ENCODE results near the gene CCDC170. TPM values are rescaled to one million over a fixed set of nuclear protein-coding genes. Genes with fewer than 3 reads are reported as not detected.
"Not testable (repeated sequence)": the region's sequence is repeated elsewhere in the genome, so short reads cannot be mapped to it uniquely, and the experiment has no call there.

CCDC170 gene
- total RNA-seq, 1 donor from 2014 or later: 4.5 TPM

DNA sequence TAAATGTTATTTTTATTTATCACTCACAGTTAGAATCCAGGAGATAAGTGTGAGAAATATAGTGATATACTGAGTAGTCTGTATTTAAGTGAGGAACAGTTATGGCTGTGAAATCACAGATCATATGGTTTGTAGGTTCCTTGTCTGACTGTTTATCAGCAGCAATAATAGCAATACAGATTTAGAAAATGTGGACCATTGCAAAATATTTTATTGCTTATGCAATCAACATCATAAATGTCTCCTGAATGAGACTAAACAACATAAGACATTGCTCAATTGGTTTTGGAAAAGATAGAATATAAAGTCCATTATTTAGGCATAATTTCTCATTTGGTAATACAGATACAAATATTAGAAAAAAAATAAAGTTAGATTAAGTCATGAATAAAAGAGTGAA is 43.7 kb downstream of the CCDC170 start:
- no peak for ATAC-seq
- DNase-seq (ENCODE audit: low spot score): no peak
- intact Hi-C loops (cut with DNase I): no loop called here

DNA sequence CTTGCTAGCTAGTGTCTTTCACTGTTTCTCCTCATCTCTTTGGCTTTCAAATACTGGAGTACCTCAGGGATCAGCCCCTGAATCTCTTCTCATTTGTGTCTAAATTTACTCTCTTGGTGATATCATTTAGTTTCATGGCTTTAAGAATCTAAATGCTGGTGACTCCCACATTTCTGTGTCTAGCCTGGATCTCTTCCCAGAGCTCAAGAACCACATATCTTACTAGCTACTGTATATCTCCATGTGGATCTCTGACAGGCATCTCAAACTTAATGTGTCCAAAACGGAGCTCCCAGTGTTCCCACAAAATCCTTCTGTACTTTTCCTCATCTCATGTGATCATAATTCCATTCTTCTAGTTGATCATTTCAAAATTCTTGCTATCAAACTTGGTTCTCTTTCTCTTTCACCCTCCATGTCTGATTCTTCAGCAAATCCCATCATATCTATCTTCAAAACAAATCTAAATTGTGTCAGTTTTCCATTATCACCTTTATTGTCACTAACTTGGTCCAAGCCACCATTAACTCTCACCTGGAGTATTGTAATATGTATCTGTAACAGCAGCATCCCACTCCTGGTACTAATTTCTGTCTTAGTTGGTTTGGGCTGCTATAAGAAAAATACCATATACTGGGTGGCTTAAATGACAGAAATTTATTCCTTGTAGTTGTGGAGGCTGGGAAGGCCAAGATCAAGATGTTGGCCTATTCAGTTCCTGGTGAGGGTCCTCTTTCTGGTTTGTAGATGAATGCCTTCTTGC is 45.9 kb downstream of the CCDC170 start:
- no peak for DNase-seq (ENCODE audit: low spot score)
- intact Hi-C loops (cut with DNase I): no loop called here

DNA sequence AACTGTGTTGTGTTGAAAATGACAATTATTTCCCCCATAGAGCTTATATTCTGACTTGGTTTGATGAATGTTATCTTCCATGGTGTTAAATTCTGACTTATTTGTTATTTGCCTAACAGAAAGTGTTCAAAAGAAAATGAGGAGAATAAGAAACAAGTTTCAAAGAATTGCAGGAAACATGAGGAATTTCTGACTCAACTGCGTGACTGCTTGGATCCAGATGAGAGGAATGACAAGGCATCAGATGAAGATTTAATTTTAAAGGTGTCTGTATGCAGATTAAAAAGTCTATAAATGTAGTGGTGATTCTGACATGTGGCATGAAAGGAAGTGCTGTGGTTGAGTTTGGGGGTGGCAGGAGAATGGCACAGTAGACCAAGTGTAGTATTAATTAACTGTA is 50.6 kb downstream of the CCDC170 start:
- ATAC-seq (no peak), DNase-seq (ENCODE audit: low spot score) (no peak)
- intact Hi-C loops (cut with DNase I): no loop called here

More for the DNA sequence above, 45.9 kb downstream of the CCDC170 start:
- no peak for ATAC-seq

DNA sequence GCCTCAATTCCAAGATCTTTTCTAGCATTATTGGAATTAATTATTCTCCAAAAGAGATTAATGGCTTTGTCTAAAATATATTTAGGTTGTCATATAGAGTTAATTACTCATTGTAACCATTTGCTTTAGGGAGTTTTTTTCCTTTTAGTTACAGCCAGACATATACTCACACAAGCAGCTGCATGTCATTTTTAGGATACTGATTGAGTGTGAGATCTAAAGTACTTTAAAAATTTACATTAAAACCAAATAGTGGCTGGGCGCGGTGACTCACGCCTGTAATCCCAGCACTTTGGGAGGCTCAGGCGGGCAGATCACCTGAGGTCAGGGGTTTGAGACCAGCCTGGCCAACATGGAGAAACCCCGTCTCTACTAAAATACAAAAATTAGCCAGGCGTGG is 51.1 kb downstream of the CCDC170 start:
- ATAC-seq; DNase-seq (ENCODE audit: low spot score); intact Hi-C loops (cut with DNase I): not testable (repeated sequence)

DNA sequence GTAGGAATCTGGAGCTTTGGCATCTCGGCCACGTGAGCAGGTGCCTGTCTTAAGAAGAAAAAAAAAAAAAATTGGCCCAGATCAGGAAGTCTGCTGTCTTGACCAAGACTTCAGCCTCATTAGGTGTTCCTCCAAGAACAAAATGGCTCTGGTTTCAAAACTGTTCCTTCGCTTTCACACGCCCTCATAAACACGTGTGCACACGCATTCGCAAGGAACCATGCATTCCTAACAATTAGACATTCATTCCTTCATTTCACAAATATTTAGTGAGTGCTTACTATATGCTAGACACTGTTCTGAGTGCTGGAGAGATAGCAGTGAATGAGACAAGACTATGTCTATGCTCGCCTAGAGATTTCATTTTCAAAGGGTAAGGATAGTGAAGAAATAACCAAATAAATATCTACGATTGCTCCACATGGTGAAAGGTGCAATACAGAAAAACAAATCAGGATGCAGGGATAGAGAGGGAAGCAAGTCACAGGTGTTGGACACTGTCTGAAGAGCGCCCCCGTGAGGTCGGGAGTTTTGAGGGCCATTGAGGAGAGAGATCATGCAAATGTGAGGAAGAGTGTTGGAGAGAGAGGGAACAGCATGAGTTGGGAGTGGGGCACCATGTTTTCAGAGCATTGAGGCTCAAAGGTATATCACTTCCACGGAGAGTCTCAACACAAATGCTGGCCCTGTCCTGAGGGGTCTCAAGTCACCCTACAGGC is 53.3 kb downstream of the CCDC170 start:
- ATAC-seq: no peak
- intact Hi-C loops (cut with DNase I): no loop called here
- DNase-seq (ENCODE audit: low spot score): no peak

DNA sequence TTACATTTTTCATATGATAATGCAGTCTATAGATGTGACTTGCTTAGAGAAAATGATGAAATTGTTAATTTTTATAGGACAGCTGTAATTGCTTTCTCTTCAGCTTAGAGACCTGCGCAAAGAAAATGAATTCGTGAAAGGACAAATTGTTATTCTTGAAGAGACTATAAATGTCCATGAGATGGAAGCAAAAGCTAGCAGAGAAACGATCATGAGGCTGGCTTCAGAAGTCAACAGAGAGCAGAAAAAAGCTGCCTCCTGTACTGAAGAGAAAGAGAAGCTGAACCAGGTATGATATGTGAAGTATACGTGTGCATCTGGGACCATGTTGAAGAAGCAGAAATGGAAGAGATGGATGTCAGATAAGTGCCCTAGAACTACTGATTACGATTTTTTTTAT is 54.4 kb downstream of the CCDC170 start:
- DNase-seq (ENCODE audit: low spot score): no peak
- intact Hi-C loops (cut with DNase I): no loop called here
- no peak for ATAC-seq

DNA sequence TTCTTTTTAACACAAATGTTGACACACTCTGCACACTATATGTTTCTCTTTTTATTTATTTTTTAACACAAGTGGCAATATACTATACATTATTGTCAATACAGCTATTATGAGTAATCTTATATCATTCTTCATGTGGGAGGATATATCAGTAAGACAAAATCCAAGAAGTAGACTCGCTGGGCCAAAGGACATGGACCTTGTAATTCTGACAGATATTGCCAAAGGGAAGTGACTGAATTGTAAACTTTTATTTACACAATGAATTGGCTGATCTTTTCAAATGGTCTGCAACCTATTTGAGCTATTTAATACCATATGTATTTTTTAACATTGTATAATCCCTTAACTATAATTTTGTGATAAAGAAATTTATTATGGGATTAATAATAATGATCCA is 56.0 kb downstream of the CCDC170 start:
- ATAC-seq (no peak), DNase-seq (ENCODE audit: low spot score) (no peak)
- intact Hi-C loops (cut with DNase I): no loop called here

DNA sequence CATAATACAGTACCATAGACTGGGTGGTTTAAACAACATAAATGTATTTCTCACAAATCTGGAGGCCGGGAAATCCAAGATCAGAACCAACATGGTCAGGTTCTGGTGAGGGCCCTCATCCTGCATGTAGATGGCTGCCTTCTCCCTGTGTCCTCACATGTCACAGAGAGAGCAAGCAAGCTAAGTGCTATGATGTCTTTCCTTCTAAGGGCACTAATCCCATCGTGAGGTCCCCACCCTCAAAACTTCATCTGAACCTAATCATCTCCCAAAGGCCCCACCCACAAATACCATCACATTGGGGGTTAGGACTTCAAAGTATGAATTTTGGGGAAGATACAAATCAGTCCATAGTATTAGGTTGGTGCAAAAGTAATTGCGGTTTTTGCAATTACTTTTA is 56.8 kb downstream of the CCDC170 start:
- ATAC-seq (no peak), DNase-seq (ENCODE audit: low spot score) (no peak)
- intact Hi-C loops (cut with DNase I): no loop called here

DNA sequence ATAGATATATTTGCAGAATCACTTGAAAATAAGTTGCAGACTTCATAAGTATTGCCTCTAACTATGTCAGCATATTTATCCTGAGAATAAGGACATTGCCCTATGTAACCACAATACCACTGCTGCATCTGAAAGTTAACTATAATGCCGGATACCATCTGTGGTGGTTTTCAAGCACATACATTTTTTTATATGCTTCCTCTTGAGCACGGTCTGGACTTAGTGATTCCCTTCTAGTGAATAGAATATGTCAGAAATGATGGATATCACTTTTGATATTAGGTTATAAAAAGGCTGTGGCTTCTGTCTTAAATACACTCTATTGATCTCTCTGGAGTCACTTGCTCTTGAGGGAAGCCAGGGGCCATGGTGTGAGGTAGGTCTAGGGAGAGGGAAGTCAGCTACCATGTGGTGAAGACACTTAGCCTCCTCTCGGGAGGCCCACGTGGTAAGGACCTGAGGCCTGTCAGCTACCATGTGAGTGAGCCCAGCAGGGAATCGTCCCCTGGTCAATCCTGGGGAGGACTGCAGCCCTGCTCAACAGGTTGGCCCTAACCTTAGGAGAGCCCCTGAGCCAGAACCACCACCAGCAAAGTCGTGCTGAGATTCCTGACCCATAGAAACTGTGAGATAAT is 57.5 kb downstream of the CCDC170 start:
- ATAC-seq (no peak), DNase-seq (ENCODE audit: low spot score) (no peak)
- intact Hi-C loops (cut with DNase I): no loop called here

DNA sequence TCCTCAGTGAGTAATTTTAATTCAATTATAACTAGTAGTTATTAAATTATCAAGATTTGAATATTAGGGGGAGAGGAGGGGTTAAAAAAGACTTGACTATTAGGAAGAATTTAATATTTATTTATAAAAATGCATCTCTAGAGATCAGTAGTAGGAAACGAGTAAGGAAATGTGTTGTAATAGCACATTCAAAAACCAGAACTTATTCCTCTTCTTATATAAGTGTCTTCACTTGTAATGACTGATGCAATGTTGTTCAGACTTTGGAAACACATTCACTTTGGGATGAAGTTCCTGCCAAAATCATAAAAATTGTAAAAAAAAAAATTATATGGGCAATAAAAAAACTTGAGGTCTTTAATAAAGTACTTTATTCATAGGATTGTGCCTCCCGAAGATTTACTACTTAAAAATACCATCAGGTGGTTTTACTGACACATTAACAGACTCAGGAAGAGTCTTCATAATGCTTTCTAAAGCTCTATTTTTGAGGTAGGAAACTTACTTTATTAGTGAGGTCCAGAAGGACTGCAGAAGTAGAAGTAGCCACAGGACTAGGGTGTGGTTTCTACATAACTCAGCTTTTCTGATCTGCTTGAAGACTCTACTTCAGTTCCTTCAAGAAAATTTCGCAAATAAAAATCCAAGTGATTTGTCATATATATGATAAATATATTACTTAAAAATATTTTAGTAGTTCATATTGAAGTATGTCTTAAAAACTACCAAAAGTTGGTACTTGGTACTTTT is 59.8 kb downstream of the CCDC170 start:
- ATAC-seq (peak; percentile 80), DNase-seq (ENCODE audit: low spot score) (no peak)
- intact Hi-C loops (cut with DNase I): no loop called here

DNA sequence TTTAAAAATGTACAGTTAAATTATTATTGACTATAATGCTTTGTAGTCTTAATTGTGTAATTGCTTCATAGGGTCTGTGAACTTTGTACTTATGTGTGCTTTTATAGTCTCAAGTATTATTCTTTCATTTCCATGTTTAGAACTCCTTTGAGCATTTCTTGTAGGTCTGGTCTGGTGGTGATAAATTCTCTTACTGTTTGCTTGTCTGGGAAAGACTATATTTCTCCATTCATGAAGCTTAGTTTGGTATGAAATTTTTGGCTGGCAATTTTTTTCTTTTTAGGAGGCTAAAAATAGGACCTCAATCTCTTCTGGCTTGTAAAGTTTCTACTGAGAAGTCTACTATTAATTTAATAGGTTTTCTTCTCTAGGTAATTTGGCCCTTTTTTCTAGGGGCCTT is 67.4 kb downstream of the CCDC170 start:
- ATAC-seq: no peak

DNA sequence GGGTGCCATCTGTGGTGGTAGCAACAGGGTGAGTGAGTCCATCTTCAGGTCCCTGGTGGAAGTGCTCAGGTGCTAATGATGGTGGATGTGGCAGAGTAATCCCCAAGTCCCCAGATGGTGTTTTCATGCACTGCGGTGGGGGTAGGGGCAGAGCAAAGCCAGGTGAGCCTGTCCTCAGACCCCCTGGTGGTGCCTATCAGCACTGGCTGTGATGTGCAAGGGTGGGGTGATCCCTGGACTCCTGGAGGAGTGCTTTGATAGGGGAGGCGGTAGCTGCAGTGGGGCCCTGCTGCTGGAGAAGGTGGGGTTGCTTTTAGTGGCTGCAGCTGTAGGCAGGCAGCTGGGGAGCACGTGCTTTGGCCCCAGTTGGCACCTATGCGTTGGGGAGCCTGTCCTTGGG is 70.8 kb downstream of the CCDC170 start:
- intact Hi-C loops (cut with DNase I): no loop called here
- ATAC-seq (no peak), DNase-seq (ENCODE audit: low spot score) (no peak)

More for the DNA sequence above, 67.4 kb downstream of the CCDC170 start:
- intact Hi-C loops (cut with DNase I): no loop called here
- no peak for DNase-seq (ENCODE audit: low spot score)

DNA sequence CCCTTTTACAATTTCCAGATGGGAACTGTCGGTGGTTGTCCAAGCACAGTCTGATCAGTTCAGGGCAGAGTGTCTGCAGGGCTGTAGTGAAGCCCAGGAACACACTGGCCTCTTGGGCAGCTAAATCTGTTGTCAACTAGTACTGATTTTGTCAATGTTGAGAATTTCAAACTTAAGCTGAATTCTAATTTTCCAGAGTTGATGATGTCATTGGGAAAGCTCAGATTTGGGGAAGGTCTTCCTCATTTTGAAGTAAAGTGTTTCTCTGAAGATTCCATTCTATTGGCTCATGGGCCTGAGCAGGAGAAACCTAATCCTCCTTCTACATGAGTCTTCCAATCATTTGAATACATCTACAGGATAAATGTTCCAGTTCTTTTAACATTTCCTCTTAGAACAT is 72.1 kb downstream of the CCDC170 start:
- intact Hi-C loops (cut with DNase I): no loop called here
- ATAC-seq (no peak), DNase-seq (ENCODE audit: low spot score) (no peak)

DNA sequence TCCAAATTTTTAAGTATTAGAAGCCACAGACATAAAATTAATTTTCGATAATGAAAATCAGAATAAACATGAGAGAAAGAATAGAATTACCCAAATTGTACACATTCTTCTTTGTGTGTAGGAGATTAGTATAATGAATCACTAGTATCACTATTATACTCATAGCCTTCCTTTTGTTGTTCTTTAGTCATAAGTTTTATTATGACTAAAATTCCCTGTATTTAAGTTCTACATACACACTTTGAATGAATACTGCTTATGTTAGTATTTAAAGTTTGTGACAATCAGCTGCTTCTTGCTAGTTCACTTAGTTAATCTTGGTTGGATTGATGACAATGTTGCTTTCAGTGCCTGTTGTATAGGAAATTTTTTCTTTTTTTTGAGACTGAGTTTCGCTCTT is 72.7 kb downstream of the CCDC170 start:
- intact Hi-C loops (cut with DNase I): no loop called here
- ATAC-seq (no peak), DNase-seq (ENCODE audit: low spot score) (no peak)

DNA sequence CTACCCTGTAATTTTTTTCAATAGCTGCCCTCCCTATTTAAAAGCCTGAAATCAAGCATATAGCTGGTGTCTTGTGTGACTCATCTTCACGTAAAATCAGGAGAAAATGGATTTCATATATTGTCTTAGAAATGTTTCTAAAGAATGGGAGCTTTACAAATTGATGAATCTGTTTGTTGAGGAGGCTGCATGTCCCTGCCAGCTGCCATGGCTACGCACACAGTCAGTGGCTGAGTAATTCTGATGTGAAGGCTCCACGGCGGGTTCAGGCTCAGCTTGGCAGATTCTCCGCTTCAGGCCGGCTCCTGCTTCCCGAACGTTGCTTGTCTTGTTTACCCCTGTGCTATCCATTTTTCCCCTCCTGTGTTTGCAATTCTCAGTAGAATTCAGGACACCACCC is 82.8 kb downstream of the CCDC170 start:
- ATAC-seq: no peak
- intact Hi-C loops (cut with DNase I): no loop called here

DNA sequence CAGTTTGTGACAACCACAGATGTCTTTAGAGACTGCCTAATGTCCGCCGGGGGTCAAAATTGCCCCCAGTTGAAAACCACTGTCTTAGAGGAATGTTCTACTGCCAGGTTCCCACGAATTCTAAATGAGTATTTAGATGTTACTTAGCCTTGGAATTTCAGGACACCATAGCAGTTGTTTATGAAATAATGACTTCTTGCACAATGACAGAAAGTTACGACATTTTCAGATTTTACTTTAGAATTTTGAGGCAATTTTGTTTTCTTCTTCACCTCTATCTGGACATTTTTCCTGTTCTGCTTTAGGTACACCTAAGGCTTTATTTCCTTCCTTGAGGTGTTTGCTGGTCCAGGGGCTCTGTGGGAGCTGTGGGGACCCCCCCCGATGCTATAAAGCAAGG is 83.4 kb downstream of the CCDC170 start:
- intact Hi-C loops (cut with DNase I): no loop called here

More for the DNA sequence above, 82.8 kb downstream of the CCDC170 start:
- no peak for DNase-seq (ENCODE audit: low spot score)

DNA sequence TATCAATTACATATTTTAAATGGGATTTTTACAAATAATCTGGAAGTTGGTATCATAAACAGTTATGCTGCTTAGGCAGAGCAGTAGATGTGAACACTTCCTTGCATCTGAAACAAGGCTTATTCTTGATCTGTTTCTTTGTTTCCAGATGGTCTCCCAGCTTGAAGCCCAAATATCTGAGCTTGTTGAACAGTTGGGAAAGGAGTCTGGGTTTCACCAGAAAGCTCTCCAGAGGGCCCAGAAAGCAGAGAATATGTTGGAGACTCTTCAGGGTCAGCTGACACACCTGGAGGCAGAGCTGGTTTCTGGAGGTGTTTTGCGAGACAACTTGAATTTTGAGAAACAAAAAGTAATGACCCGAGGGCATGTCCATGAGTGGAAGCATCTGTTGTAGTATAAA is 91.9 kb downstream of the CCDC170 start:
- intact Hi-C loops (cut with DNase I): no loop called here
- ATAC-seq (no peak), DNase-seq (ENCODE audit: low spot score) (no peak)

More for the DNA sequence above, 83.4 kb downstream of the CCDC170 start:
- DNase-seq (ENCODE audit: low spot score) (no peak), ATAC-seq (no peak)

DNA sequence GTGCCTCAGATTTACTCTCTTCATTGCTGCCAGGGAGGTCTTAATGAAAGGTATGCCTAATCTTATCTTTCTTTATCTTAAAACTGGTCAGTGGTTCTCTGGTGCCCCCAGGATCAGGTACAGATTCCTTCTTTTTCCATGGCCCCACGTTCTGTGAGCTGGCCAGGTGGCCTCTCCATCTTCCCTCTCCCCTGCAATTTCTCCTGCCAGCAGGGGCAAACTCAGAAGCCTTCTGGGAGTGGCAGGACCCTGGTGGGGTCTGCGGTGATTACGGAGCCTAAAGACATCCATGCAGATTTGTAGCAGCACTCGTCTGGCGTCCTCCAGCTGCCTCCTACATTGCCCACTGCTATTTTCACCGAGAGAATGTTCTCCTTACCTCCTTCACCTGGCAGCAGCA is 95.8 kb downstream of the CCDC170 start:
- intact Hi-C loops (cut with DNase I): no loop called here
- no peak for DNase-seq (ENCODE audit: low spot score)
- ATAC-seq: no peak

DNA sequence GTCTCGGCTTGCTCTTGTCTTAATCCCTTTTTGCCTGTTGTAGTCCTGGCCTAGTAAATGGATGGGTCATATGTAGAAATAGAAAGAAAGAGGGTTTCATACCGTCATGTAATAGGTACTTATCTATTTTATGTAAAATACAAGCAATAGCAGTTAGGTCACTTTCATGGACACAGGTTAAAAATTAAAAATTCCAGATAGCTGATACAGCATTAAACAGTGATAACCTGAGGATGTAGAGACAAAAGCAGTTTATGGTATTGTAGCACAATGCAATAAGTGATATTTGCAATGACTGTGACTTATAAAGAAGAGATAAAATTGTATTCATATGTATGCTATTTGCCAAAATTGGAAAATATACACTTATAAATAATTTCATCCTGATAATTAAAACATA is 96.9 kb downstream of the CCDC170 start:
- DNase-seq (ENCODE audit: low spot score) (no peak), ATAC-seq (no peak)
- intact Hi-C loops (cut with DNase I): no loop called here
